Stimulated activated CD4-positive, alpha-beta T cell treated with anti-CD3 and anti-CD28 coated beads, Interleukin-1b, Interleukin-23, amount 100 ng/mL, for 24 hours (primary cell): ENCODE measurements around the gene MRPL38.
"Not testable (repeated sequence)": the region's sequence is repeated elsewhere in the genome, so short reads cannot be mapped to it uniquely, and the experiment has no call there.

Source experiments
- DNase-seq, 4 experiments: peaks; one replicate each; pipeline ENCODE4 v3.0.0-alpha.2; 2020; ENCODE audit warnings: low read depth in 4 of 4, low spot score in 1 of 4

Gene MRPL38

GRCh38 chr17:75876938-75877751 lies 27.5 kb downstream of the MRPL38 start:
- peak in 1 of 4 experiments; percentile 42 for DNase-seq

- DNase-seq = peak in 3 of 4 experiments; percentile 29 to 66 (median 58)
These were observed 28.3 kb downstream of the MRPL38 start for GRCh38 chr17:75876190-75876937.

- DNase-seq = no peak
These were observed 28.8 kb downstream of the MRPL38 start for GRCh38 chr17:75875940-75876189.

- no peak for DNase-seq
These were observed 29.3 kb downstream of the MRPL38 start for GRCh38 chr17:75875182-75875939.

- no peak for DNase-seq
These were observed 30.1 kb downstream of the MRPL38 start for GRCh38 chr17:75874323-75875181.

GRCh38 chr17:75873587-75874322 lies 30.9 kb downstream of the MRPL38 start:
- DNase-seq = no peak

- DNase-seq = no peak
These were observed 32.0 kb downstream of the MRPL38 start for GRCh38 chr17:75872434-75873351.

GRCh38 chr17:75870228-75870627 lies 34.5 kb downstream of the MRPL38 start:
- DNase-seq = not testable (repeated sequence)

- DNase-seq = no peak
These were observed 35.2 kb downstream of the MRPL38 start for GRCh38 chr17:75869282-75870141.

GRCh38 chr17:75868730-75869281 lies 35.9 kb downstream of the MRPL38 start:
- DNase-seq = not testable (repeated sequence)

- DNase-seq = not testable (repeated sequence)
These were observed 39.1 kb downstream of the MRPL38 start for GRCh38 chr17:75865404-75866188.

- DNase-seq = not testable (repeated sequence)
These were observed 39.8 kb downstream of the MRPL38 start for GRCh38 chr17:75864887-75865286.

- DNase-seq = no peak
These were observed 40.2 kb downstream of the MRPL38 start for GRCh38 chr17:75864448-75864871.

- no peak for DNase-seq
These were observed 42.8 kb downstream of the MRPL38 start for GRCh38 chr17:75861927-75862317.

- DNase-seq = not testable (repeated sequence)
These were observed 45.3 kb downstream of the MRPL38 start for GRCh38 chr17:75859358-75859757.

- no peak for DNase-seq
These were observed 48.5 kb downstream of the MRPL38 start for GRCh38 chr17:75856062-75856756.
